GM11168 (cell line): ENCODE measurements around the gene MMP21.

ENCODE experiments used
- in situ Hi-C: fragments of 300-500 bp; cut with MboI; formaldehyde crosslinking; loops from one replicate; pipeline ENCODE4 v1.12.0; 2022; ENCODE audit warnings: low sequenced_read_pairs; ENCODE audit not compliant: unreplicated experiment

Gene MMP21, protein sequence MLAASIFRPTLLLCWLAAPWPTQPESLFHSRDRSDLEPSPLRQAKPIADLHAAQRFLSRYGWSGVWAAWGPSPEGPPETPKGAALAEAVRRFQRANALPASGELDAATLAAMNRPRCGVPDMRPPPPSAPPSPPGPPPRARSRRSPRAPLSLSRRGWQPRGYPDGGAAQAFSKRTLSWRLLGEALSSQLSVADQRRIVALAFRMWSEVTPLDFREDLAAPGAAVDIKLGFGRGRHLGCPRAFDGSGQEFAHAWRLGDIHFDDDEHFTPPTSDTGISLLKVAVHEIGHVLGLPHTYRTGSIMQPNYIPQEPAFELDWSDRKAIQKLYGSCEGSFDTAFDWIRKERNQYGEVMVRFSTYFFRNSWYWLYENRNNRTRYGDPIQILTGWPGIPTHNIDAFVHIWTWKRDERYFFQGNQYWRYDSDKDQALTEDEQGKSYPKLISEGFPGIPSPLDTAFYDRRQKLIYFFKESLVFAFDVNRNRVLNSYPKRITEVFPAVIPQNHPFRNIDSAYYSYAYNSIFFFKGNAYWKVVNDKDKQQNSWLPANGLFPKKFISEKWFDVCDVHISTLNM

DNA sequence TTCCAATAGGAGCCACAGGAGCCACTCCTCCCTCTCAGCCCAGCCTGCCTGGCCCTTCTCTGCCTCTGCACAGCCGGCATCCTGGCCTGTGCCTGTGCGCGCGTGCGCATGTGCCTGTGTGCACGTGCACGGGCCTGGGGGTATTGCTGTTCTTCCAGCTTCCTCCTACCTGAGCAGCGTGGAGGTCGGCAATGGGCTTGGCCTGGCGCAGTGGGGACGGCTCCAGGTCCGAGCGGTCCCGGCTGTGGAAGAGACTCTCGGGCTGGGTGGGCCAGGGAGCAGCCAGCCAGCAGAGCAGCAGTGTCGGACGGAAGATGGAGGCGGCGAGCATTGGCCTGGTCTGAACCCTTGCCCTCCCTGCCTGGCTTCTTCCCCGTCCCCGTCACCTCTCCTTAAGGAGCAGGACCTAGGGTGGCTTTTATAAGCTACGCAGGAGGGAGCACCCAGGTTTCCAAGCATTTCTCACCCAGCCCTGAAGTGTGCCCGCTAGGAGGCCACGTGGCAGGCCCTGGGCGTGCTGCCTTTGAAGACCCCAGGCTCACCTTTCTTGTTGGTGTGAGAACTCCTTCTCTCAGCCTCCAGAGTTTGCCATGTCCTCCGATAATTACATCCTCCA lies at the start of gene MMP21:
TSS of gene MMP21 (minus strand) at position 331 of the 616 bp plus-strand sequence. CDS start at position 331, 0 bp downstream.
- in situ Hi-C loops, result no loop called here

DNA sequence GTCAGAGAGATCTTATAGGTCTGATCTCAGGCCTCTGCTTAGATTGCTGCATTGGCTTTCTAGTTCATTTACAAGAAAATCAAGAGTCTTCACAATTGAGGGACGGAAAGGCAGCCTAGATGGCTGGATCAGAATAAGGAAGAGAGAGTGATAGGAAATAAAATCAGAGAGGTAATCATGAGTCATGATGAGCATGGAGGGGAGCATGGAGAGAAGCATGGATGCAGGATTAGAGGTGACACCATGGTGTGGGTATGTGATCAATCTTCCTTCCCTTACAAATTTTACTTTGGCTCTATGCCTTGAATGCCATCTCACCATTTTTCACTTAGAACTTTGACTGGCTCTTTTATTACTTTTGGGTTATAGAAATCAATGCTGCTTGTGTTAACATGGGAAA lies 49.1 kb upstream of the MMP21 start:
- in situ Hi-C loops, result no loop called here

DNA sequence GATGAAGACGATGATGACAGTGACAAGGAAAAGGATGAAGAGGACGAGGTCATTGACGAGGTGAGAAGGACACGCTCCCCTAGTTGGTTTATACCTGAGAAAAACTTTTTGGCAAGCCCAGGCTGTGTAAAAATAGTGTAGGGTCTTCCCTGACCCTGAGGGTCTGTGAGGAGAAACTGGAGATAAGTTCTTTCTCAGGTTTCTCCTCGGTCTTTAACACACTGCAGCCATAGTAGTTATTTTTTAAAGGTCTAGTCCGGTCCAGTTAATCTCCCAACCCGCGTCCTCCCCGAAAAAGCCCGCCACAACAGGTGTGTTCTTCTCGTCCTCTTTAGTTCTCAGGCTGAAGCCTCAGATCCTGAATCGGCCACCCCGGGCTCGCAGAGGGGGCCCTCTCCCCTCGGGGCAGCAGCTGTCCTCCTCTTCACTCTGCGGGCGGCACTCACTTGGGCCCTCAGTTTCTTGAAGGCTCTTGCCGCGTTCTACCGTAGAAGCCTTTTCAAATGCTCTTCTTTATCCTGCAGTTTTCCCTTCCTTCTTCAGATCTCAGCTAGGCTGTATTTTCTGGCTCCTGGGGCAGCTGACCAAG lies 48.1 kb upstream of the MMP21 start:
- in situ Hi-C loops, result no loop called here

DNA sequence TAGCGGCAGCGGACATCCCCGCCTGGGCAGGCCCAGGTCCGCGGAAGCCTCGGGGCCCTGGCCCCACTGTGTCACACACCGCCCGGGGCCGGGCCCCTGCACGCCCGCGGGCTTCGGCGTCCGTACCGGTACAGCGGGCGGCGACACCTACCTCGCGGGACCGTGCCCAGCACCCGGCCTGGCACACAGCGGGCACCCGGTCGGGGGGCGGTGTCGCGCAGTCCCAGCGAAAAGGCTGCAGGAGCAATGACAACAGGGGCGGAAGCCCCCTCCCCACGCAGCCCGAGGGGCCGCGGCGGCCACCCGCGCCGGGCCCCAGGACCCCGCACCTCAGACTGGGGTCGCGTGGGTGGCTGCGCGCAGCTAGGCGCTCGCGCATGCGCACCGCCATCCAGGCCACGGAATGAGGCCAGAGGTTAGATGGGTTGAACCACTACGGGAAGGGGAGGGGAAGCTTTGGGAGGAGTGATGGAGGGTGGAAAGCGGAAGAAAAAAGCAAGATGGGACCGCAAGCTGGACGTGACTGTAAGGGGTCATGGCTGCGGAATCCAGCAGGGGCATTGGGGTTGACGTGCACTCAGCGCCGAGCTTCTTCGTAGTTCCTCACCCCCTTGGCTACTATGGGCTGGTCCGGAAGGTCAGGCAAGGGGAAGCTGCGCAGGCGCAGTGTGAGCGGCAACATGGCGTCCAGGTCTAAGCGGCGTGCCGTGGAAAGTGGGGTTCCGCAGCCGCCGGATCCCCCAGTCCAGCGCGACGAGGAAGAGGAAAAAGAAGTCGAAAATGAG lies 47.4 kb upstream of the MMP21 start, which contains the start of the genes BCCIP and UROS:
TSS of gene BCCIP (plus strand) at position 669 of the 785 bp plus-strand sequence. CDS start at position 681, 12 bp downstream.
TSS of gene UROS (minus strand) at position 381 of the 785 bp plus-strand sequence. CDS start 6,759 bp downstream, outside the sequence.
- in situ Hi-C loops, result no loop called here

DNA sequence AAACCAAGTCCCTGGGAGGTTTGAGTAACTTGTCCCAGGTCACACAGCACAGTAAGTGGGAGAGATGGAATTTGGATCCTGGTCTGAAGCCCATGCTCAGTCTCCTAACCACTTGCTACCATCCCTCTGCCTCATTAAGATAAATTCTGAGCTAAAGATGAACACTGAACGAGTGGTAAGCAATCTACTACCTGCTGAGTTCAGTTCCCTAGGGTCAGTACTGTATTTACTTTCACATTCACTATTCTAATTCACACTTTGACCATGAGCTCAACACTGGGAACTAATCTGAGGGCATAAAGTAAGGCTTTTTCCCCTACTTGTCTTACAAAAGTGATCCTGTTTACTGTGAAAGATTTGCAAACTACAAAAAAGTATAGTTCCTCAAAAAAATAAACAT lies 45.1 kb upstream of the MMP21 start:
- in situ Hi-C loops, result no loop called here

DNA sequence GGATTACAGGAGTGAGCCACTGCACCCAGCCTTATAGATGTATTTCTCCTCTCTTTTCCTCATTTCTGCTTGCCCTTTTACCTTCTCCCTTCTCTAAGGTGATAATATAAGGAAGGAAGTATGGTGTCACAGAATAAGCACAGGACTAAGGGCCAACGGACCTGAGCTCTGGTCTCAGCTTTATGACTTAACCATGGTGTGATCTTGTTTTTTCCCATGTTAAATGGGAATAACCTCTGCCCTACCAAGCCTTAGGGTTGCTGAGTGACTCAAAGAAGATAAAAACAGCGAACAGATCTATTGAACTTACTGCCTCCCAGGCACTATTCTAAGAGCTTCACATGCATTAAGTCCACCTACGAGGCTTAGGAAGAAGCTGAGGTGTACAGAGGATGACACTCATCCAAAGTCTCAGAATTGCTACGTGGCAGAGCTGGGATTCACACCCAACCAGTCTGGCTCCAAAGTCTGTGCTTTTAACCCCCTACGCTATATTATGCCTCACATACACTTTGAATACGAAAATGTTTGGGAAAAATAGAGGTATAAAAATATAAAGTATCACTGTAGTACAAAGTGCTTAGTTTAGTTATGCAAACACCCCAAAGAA lies 41.8 kb upstream of the MMP21 start:
- in situ Hi-C loops, result no loop called here

DNA sequence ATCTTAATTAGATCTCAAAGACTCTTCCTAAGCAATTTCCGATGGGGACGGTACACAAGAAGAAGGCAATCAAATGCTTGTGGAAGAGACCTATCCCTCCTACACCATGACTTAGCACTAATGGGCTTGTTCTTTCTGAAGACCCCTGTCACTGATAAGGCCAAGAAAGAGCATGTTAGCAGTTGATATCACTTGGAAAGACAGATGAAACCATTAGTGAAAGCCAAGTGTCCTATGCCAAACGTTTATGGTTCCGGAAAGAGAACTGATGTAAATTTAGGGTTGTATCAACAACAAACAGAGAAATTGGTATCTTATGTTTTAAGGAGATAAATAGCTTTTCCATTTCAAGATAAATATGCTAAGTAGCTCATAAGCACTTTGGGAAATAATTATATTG lies 40.9 kb upstream of the MMP21 start:
- in situ Hi-C loops, result no loop called here

DNA sequence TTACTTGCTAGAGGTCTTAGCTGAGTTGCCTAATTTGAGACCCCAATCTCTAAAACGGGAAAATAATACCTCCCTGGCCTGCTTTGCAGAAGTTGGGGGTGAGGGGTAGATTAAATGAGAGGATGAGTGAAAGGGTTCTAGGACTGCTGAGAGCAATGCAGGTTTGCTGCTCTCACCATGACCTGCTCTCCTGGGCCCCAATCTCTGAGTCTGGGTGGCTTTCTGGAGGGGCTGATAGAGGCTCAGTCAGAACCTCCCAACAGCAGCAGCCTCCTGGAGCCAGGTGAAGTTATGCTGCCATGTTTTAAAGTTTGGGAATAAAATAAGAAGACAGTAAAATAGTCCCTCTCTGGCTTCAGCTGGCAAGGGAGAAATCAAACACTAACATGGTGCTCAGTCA lies 40.1 kb upstream of the MMP21 start:
- in situ Hi-C loops, result no loop called here

DNA sequence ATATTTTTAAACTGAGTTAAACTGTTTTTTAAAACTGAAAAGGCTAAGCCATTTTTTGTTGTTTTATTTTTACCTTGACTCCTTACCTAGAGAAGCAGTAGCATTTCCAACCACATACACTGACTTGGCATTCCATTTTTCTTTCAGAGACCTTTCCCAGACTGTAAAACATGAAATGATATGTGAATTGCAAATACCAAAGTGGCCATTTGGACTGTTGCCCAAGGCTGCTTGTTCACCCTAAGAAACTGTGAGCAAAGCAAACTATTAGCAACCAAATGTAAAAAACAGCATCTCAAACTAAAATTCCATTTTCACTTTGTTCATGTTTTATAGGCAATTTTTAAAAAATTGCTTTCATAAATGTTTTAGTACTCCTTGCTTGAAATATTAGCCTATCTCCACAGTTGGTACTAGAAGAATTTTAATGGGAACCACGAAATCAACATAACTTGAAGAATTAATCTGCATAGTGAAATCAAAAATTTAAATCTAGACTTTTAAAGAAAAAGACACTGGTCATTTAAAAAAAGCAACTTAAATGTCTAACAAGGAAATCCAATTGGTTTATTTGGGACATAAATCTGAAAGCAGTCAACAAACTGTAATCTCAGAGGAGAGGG lies 36.6 kb upstream of the MMP21 start:
- in situ Hi-C loops, result no loop called here

DNA sequence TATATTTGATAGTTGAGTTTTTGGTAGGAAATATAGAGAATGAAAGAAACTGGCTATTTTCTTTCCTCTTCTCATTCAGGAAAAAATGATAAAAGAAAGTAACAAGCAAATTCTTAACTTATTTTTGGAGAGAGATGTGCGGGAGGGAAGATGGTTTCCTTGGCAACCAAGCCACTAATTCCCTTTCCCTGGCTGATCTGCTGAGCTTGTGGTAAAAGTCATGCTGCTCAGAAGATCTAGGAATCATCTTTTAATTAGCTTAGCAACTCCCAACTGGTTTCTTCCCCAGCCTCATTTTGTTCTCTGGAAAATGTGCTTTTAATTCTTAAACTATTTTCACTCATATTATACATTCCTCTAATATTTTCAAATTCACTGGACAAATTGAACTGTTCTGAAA lies 35.6 kb upstream of the MMP21 start:
- in situ Hi-C loops, result no loop called here

DNA sequence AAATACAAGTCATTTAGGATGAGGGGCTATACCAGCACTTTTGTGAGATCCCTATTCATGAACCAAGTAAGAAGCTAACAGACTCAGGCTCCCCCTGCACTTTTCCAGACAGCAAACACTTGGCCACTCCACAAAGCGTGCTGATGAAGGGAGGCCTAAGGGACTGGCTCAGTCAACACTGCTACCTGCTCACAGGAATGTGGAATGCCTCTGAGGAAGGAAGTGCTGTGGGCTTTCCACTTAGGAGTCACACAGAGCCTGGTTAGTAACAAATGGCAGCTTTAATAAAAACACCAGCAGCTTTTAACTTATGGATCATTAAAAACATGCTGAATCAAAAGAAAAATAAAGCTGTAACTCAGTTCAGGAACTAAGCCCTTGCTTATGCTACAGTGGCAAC lies 32.4 kb upstream of the MMP21 start:
- in situ Hi-C loops, result no loop called here

DNA sequence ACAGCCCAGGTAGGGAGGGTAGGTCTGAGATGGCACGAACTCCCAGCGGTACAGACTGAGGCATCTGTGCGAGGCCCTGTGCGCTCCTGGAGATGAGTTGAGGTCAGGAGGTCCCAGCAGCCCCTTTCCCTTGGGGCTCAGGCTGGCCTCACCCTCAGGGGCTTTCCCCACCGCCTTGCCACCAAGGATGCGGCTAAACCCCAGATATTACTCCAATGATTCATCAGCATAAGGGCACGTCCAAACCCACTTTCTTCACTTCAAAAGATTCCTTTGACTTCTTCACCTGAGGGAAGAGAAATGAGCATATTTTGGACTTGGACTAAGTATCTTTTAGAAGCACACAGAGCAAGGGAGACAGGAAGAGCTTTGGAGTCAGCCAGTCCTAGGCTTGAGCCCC lies 27.1 kb upstream of the MMP21 start:
- in situ Hi-C loops, result no loop called here

DNA sequence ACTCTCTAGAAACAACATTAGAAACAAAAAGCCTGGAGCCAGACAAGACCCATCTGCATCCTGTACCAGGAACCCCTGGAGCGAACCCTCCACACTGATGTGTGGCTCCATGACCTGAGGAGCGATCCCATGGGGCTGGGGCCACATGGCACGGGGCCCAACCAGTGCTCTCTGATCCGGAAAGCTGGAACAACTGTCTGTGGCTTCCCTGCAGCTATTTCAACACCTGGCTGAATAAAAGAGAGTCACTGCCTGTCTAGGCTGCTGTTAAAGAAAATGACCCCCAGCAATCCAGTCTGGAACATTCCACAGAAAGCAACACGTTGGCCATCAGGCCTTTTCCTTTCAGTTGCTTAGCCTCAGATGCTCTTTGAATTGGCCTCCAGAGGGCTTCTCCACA lies 26.5 kb upstream of the MMP21 start:
- in situ Hi-C loops, result no loop called here

DNA sequence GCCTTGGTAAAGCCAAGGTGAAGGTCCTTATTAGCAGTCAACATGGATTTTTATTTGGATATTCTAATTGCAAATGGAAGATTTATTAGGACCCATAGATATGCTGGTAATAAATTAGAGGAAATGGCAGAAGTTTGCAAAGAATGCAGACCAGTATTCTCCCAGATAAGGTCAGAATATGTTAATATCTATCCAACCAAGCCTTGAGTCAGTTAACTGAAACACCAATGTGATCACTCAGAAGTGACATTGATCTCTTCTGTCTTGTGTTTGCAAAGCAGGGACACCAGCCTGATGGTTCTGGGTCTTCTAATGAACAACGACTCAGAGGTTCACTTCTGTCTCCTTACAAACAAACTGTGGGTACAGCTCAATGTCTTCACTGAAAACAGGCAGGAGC lies 26.0 kb upstream of the MMP21 start:
- in situ Hi-C loops, result no loop called here

DNA sequence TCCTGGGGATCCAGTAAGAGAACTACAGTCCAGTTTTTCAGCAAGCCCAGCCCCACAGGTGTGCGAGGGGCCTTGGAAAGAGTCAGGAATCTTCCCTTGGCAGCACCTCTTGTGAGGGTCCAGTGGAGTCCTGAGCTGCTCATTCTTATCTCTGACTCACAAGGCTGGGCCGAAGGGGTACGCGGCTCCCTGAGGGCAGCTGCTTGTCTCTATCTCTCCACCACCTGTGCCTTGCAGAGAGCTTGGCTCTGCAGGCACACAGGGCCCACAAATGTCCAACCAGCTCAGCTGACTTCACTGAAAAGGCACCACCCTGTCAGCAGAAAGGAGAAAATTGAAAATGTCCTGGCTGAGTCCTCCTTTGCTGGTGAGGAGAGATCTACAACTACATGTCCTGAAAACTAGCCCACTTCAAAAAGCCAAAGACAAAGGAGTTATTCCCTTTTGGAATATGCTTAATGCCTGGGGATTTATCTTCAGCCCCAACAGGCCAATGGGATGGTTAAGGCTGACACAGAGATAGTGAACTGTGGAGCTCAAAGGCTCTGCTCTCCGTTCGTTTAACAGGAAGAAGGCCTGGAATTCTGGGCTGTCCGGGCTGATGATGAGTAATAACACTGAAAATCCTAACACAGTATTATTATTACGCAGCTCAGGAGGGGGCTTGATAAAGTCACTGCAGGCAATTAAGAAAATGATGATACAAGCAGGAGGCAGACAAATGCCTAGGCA lies 24.0 kb upstream of the MMP21 start:
- in situ Hi-C loops, result no loop called here

DNA sequence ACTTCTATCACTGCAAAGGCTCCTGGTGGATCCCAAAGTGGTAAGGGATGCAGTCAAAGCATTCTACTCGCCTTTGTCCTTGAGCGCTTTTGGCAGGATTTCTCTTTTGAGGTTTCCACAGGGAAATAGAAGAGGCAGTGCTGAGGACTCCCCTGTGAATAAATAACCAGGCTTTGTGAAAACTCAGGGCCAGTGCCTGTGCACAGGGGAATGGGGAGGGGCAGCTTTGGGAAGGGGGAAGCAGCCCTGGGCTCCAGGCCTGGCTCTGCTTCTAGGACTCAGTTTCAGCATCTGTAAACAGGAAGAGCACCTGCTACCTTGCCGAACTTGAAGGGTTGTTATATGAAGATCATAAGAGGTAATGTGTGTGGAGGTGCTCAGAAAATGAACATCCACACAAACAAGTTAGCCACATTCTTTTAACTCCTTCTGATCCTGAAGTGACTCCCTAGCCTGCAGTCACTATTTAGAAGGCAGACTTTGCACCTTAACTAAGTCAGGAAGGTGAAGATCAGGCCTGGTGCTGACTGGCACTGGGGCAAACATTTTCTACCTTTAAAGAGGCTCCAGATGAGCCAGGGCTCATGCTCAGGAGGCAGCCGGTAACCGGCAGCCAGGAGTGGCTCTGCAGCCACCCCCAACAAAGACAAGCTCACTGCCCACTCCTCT lies 22.5 kb upstream of the MMP21 start:
- in situ Hi-C loops, result no loop called here

DNA sequence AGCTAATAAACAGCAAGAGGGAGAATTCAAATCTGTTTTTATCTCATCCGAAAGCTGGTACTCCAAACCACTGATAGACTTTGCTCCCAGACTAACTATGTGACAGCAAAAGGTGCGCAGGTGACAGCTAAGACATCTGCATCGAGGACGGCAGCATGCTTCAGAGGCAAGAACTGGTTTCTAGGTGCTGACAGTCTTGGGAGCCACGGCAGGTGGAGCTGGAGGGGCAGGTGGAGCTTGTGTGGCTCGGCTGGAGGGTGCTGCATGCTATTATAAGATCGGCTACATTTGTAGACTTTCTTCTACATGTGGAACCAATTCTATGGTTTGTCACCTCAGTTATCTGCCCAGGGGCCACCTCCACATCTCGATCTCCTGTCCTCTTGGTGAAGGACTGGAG lies 21.8 kb upstream of the MMP21 start:
- in situ Hi-C loops, result no loop called here

DNA sequence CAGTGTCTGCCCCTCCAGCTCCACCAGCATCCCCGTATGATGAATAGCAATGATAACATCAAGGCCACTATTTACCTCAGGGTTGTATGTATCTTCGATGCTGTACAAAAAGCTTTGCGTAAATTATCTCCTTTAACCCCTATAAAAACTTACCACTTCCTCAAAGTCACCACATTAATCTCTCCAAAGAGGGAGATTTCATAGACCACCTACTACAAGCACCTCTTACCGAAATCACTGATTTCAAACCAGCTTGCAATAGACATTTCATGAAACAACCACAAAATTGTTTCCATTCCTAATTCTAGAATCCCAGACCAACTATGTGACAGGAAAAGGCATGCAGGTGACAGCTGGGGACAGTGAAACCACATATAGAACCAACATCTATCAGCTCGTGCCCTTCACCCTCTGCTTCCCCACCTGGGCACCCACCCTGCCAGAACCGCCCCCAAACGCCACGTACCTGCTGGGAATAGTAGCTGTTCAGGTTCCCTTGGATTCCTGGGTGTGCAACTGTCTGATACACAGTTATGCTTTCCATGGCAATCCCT lies 20.1 kb upstream of the MMP21 start:
- in situ Hi-C loops, result no loop called here
